H1 (cell line): ENCODE results near the gene SGMS2. TPM values are rescaled to one million over a fixed set of nuclear protein-coding genes. Genes with fewer than 3 reads are reported as not detected.
A peak's percentile ranks its signal among the peaks of the same experiment; 100 is the strongest.

Source experiments
- ASH2L ChIP-seq: fragments of 200-600, 300-600 bp; sonication (generic); IDR thresholded peaks from one replicate; pipeline ENCODE4 v1.7.1; 2017; ENCODE audit warnings: low read length
- CHD1 ChIP-seq: IDR thresholded peaks from 2 replicates; pipeline ENCODE4 v1.6.1; 2012; ENCODE audit warnings: low read depth, low read length, improper control_type of control experiment
- CHD2 ChIP-seq: IDR thresholded peaks from 2 replicates; pipeline ENCODE4 v1.6.1; 2012; ENCODE audit warnings: low read length, improper control_type of control experiment
- CREB1 ChIP-seq: IDR thresholded peaks from 2 replicates; pipeline ENCODE4 v1.6.1; 2012; ENCODE audit warnings: inconsistent platforms
- CTCF ChIP-seq, 3 experiments: IDR thresholded peaks; 1 replicate in 2 of 3; 2 replicates in 1 of 3; pipeline versions ENCODE4 v1.5.1 to v1.6.1; 2011; ENCODE audit warnings: low read length in 3 of 3, mild to moderate bottlenecking in 3 of 3, inconsistent platforms in 2 of 3, low read depth in 1 of 3, moderate library complexity in 1 of 3; ENCODE audit not compliant: insufficient read depth in 1 of 3; ENCODE audit errors: control extremely low read depth in 1 of 3
- E2F6 ChIP-seq: IDR thresholded peaks from 2 replicates; pipeline ENCODE4 v1.6.1; 2012; ENCODE audit warnings: inconsistent platforms
- EGR1 ChIP-seq: IDR thresholded peaks from 2 replicates; pipeline ENCODE4 v1.6.1; 2011; ENCODE audit warnings: low read depth, low read length, borderline replicate concordance
- GABPA ChIP-seq: IDR thresholded peaks from 2 replicates; pipeline ENCODE4 v1.6.1; 2011; ENCODE audit warnings: mild to moderate bottlenecking, low read length, moderate library complexity, borderline replicate concordance; ENCODE audit not compliant: insufficient read depth
- KDM4A ChIP-seq: IDR thresholded peaks from one replicate; pipeline ENCODE4 v1.7.1; 2012; ENCODE audit warnings: low read depth, mild to moderate bottlenecking, moderate library complexity, low read length, inconsistent platforms; ENCODE audit not compliant: severe bottlenecking
- NANOG ChIP-seq: IDR thresholded peaks from 2 replicates; pipeline ENCODE4 v1.6.1; 2011; ENCODE audit warnings: low read length, low read depth, mild to moderate bottlenecking, inconsistent platforms; ENCODE audit not compliant: insufficient read depth, poor library complexity, severe bottlenecking
- NRF1 ChIP-seq: IDR thresholded peaks from 2 replicates; pipeline ENCODE4 v1.6.1; 2011; ENCODE audit warnings: mild to moderate bottlenecking, low read depth, low read length, improper control_type of control experiment
- POLR2AphosphoS5 ChIP-seq: IDR thresholded peaks from 2 replicates; pipeline ENCODE4 v1.6.1; 2011; ENCODE audit warnings: low read depth, low read length
- SAP30 ChIP-seq: fragments of 300-600 bp; sonication (generic); IDR thresholded peaks from 2 replicates; pipeline ENCODE4 v1.7.1; 2012; ENCODE audit warnings: low read length, moderate library complexity, mild to moderate bottlenecking, inconsistent platforms; ENCODE audit not compliant: insufficient read depth, insufficient replicate concordance
- SP2 ChIP-seq: IDR thresholded peaks from 2 replicates; pipeline ENCODE4 v1.6.1; 2012; ENCODE audit warnings: mild to moderate bottlenecking, low read length, inconsistent platforms
- SP4 ChIP-seq: IDR thresholded peaks from 2 replicates; pipeline ENCODE4 v1.6.1; 2012; ENCODE audit warnings: low read length, inconsistent platforms
- SUZ12 ChIP-seq: fragments of 200-600 bp; sonication (generic); IDR thresholded peaks from 2 replicates; pipeline ENCODE4 v1.6.1; 2012; ENCODE audit warnings: mild to moderate bottlenecking, inconsistent platforms, low read length, moderate library complexity, mixed read lengths
- TAF1 ChIP-seq: IDR thresholded peaks from 2 replicates; pipeline ENCODE4 v1.6.1; 2011; ENCODE audit warnings: mild to moderate bottlenecking, low read depth, low read length
- TAF7 ChIP-seq: optimal IDR thresholded peaks from 2 replicates; pipeline ENCODE3; 2011; ENCODE audit warnings: low read depth, mild to moderate bottlenecking, inconsistent platforms, low read length, moderate library complexity, borderline replicate concordance
- polyA plus RNA-seq, 7 experiments: library from polyadenylated mRNA; depleted of rRNA in 3 of 7; stranded (reverse) in 5 of 7; unstranded in 2 of 7; fragments of >200 nt in 5 of 7; fragments of 200-250 nt in 2 of 7; gene quantifications; 1 replicate in 5 of 7; 2 replicates in 1 of 7; 4 replicates in 1 of 7; pipeline versions ENCODE4 v1.2.1 to v1.2.3, GENCODE V29; 2011 to 2013; ENCODE audit warnings: missing spikeins in 2 of 7, mixed read lengths in 2 of 7
- total RNA-seq: library from RNA; stranded (reverse); fragmentation: NEBNext Ultra II Directional; extraction: Animal tissue kit (Norgen Biotek cat#: 25700); gene quantifications from 2 replicates; pipeline ENCODE4 v1.2.1, GENCODE V29; 2021
- TF ChIP-seq, protein P1 (sequence below): IDR thresholded peaks from 2 replicates; pipeline ENCODE4 v1.6.1; 2012; ENCODE audit warnings: inconsistent platforms

Gene SGMS2
- total and polyA plus RNA-seq, 2 of the 8 experiments (the other 6 are each of a cell fraction or from before 2014, with no cell fraction given) = 0.04 to 1.3 TPM

DNA sequence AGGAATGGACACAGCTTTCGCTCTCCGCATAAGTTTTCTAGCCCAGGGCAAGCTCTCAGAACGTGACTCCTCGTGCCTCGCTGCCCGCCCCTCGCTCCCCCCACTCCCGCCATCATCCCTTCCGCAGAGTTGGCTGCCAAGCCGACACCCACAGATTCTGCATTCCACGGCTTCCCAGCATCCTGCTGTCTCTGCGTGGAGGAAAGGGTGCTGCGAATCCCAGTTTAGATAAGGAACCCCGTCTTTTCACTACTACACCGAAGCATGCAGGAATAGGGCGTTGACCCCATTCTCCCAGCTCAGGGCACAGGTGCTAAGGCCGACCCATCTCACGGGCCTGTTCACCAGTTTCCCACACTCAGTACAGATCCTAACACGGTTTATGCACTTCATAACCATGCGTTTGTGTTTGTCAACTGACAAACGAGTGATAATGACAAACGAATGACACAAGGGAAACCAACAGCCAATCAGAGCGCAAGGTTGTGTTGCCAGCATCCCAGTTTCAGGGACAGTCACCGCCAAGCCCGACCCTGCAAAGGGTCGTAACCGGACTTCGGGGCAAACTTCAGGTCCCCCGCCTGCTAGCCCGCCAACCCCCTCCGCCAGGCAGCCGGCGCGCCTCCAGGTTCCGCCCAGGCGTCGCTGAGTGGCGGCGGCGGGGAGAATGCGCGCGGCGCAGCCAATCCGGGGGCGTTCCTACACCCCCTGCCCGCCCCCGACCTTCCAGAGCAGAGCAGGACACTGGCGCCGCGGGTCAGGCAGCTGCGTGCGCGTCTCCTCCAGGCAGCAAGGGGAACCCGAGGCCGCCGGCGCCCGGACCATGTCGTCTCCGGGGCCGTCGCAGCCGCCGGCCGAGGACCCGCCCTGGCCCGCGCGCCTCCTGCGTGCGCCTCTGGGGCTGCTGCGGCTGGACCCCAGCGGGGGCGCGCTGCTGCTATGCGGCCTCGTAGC lies 106.4 kb downstream of the SGMS2 start, which contains the start of gene CYP2U1 (continued):
- peak in 1 of 3 experiments; percentile 23; a peak in 2 of 4 replicates for TF ChIP-seq CTCF (IDR thresholded peaks at IDR 0.05; ENCODE audit: control extremely low read depth in 1 of 3, insufficient read depth in 1 of 3, low read depth in 1 of 3, low read length in 3 of 3)
- TF ChIP-seq CHD1 = no peak
- peak; percentile 46; the same call in 1 of the 2 replicates for TF ChIP-seq EGR1
- peak; percentile 60 for TF ChIP-seq ASH2L
- no peak for TF ChIP-seq SP4
- TF ChIP-seq KDM4A = peak; percentile 97
- no peak for TF ChIP-seq SAP30
- no peak for TF ChIP-seq SP2
- no peak for TF ChIP-seq NRF1
- TF ChIP-seq, protein P1, sequence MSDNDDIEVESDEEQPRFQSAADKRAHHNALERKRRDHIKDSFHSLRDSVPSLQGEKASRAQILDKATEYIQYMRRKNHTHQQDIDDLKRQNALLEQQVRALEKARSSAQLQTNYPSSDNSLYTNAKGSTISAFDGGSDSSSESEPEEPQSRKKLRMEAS = peak; percentile 50
- 0 out of 2 replicates have a peak, but pooled peaks have one; percentile 30 for TF ChIP-seq SUZ12
- no peak for TF ChIP-seq GABPA
- TF ChIP-seq TAF1 = peak; percentile 78
- peak; percentile 39 for TF ChIP-seq E2F6
- peak; percentile 45; the same call in 1 of the 2 replicates for TF ChIP-seq POLR2AphosphoS5
- peak; percentile 61 for TF ChIP-seq TAF7
- TF ChIP-seq CHD2 = no peak
- TF ChIP-seq NANOG = no peak
- TF ChIP-seq CREB1 = peak; percentile 41; the same call in 1 of the 2 replicates
- TF ChIP-seq, all 59 proteins: peak for 16
